Motor neuron (in vitro differentiated cells): ENCODE results near the gene KIF12. TPM values are rescaled to one million over a fixed set of nuclear protein-coding genes. Genes with fewer than 3 reads are reported as not detected.
"Not testable (repeated sequence)": the region's sequence is repeated elsewhere in the genome, so short reads cannot be mapped to it uniquely, and the experiment has no call there.

ENCODE experiments used
- ATAC-seq, 8 experiments: fragments of 200-7000 bp; cut with Tn5 transposase; replicated peaks in 6 of 8; 2 replicates each; pipeline ENCODE4 v1.8.0; 2021; ENCODE audit warnings: mild to moderate bottlenecking in 8 of 8, moderate library complexity in 8 of 8
- H3K27ac ChIP-seq, 2 donors: fragments of 250-450 bp; sonication (Bioruptor Pico); 2 replicates each; pipeline ENCODE4 v1.9.0; 2021; ENCODE audit warnings: antibody characterized with exemption in 2 of 2, mild to moderate bottlenecking in 2 of 2, moderate library complexity in 1 of 2
- H3K4me1 ChIP-seq, 2 donors: fragments of 250-450 bp; sonication (Bioruptor Pico); replicated peaks in 1 of 2; 2 replicates each; pipeline ENCODE4 v1.6.1; 2021; ENCODE audit warnings: antibody characterized with exemption in 2 of 2, mild to moderate bottlenecking in 2 of 2, moderate library complexity in 1 of 2
- H3K4me3 ChIP-seq, 5 donors: fragments of 250-450 bp; sonication (Bioruptor Pico); 2 replicates each; pipeline ENCODE4 v1.9.0; 2021; ENCODE audit warnings: antibody characterized with exemption in 5 of 5, mild to moderate bottlenecking in 5 of 5, moderate library complexity in 4 of 5
- WGBS, 10 experiments: fragments of 450-650 bp; shearing (Covaris generic); methylation state at CpG; one replicate each; pipeline ENCODE4 v1.0.0; 2022; 5-methylcytosine and 5-hydroxymethylcytosine counted together
- in situ Hi-C, 9 experiments: fragments of 400-800 bp; cut with MboI; loops; one replicate each; pipeline ENCODE4 v1.15.0; 2021; ENCODE audit warnings: low sequenced_read_pairs in 9 of 9, low pct_unique_long_range_greater_than_20kb in 2 of 9; ENCODE audit not compliant: unreplicated experiment in 9 of 9
- total RNA-seq, 8 experiments: library from RNA; unstranded; fragments of 300-600 nt; gene quantifications; 2 replicates each; pipeline versions ENCODE4 v1.2.3 to v1.2.4, GENCODE V29; 2022

Gene KIF12
- total RNA-seq, 8 experiments from 2014 or later, result 0.46 to 2.0 (median 0.96) TPM; not detected in 3

DNA sequence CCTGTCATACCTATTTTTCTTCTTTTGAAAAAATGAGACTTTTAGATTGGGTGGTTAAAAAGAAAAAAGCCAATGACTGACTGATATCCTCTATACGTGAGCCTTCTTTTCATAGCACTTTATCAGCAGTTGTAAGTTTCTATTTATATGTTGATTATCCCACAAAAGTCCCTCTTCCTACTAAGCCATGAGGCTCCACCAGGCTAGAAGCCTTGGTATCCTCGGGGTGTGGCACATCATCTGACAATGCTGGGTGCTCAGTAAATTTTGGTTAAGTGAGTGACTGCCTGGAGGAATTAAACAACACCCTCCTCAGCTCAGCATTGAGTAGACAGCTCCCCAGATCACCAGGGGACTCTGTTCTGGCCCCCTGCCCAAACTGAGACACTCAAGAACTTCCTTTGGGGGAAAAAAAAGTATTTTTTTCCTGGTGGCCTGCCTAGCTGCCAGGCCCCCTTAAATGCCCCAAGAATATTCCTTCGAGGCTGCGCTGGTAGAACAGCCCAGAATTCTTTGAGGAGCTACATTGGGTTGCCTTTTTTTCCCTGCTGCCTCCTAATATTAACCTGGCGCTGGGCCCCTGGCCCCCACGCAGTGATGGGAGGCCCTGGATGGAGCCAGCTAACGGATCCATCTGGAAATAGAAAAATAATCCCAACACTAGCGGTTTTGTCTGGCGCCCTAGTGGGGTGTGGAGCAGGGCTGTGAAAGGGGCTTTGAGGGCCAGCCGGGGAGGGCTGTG, 32.9 kb upstream of the KIF12 start:
- in situ Hi-C loops, result loop anchor here in 1 of 9 experiments (25.0 kb wide), 1 partner anchor 95 kb away; no protein-coding TSS in a partner anchor
- WGBS, 10 experiments, result 17 to 83% (median 77%) methylated on average over 1 to 8 of the region's 10 CpGs; no CpG with 5 or more reads in 3 of the 10 experiments

GRCh38 chr9:114130624-114131277, 31.7 kb upstream of the KIF12 start:
- in situ Hi-C loops, result loop anchor here in 1 of 9 experiments (25.0 kb wide), 1 partner anchor 93 kb away; no protein-coding TSS in a partner anchor
- H3K27ac ChIP-seq, result no peak overlapping the region
- WGBS, 10 experiments, result 14 to 100% (median 87%) methylated on average over 1 to 3 of the region's 4 CpGs
- no peak overlapping the region for H3K4me3 ChIP-seq
- no peak for ATAC-seq
- no peaks in the 10 kb centered on the region for H3K4me1 ChIP-seq

More for the DNA sequence above, 32.9 kb upstream of the KIF12 start:
- Histone ChIP-seq H3K4me1 (no peaks in the 10 kb centered on the region), H3K4me3 (no peak overlapping the region), H3K27ac (no peak overlapping the region)
- no peak for ATAC-seq

- in situ Hi-C loops, result loop anchor here in 1 of 9 experiments (25.0 kb wide), 1 partner anchor 93 kb away; no protein-coding TSS in a partner anchor
- H3K27ac ChIP-seq, result no peak overlapping the region
- WGBS, 10 experiments, result 62 to 100% (median 91%) methylated on average over 1 to 5 of the region's 7 CpGs; no CpG with 5 or more reads in 4 of the 10 experiments
- H3K4me3 ChIP-seq, result no peak overlapping the region
- peaks cover 0 to 2% of the 10 kb centered on the region in 2 donors for H3K4me1 ChIP-seq
- ATAC-seq, result no peak
Observed at GRCh38 chr9:114130141-114130540, 31.0 kb upstream of the KIF12 start.

GRCh38 chr9:114128759-114129158, 29.7 kb upstream of the KIF12 start:
- 0 to 100% (median 80%) methylated on average over 1 to 3 of the region's 3 CpGs; no CpG with 5 or more reads in 3 of the 10 experiments for WGBS, 10 experiments
- in situ Hi-C loops, result loop anchor here in 1 of 9 experiments (25.0 kb wide), 1 partner anchor 91 kb away; no protein-coding TSS in a partner anchor
- not testable (repeated sequence) for ATAC-seq, H3K4me1 ChIP-seq, H3K4me3 ChIP-seq, H3K27ac ChIP-seq

GRCh38 chr9:114126247-114127060, 27.4 kb upstream of the KIF12 start:
- 33 to 94% (median 85%) methylated on average over 2 to 6 of the region's 13 CpGs; no CpG with 5 or more reads in 5 of the 10 experiments for WGBS, 10 experiments
- Histone ChIP-seq H3K4me1 (peaks cover 10 to 13% of the 10 kb centered on the region in 2 donors), H3K4me3 (no peak overlapping the region), H3K27ac (no peak overlapping the region)
- in situ Hi-C loops, result loop anchor here in 1 of 9 experiments (25.0 kb wide), 1 partner anchor 89 kb away; no protein-coding TSS in a partner anchor
- no peak for ATAC-seq

- in situ Hi-C loops, result loop anchor here in 1 of 9 experiments (25.0 kb wide), 1 partner anchor 88 kb away; no protein-coding TSS in a partner anchor
- peak in 2 of 8 experiments; percentile 40 to 59 for ATAC-seq
- no peak overlapping the region for H3K27ac ChIP-seq
- peaks cover 16 to 22% of the 10 kb centered on the region in 2 donors for H3K4me1 ChIP-seq
- H3K4me3 ChIP-seq, result no peak overlapping the region
- WGBS, 10 experiments, result 66 to 89% (median 83%) methylated on average over 1 to 5 of the region's 10 CpGs; no CpG with 5 or more reads in 4 of the 10 experiments
Observed at GRCh38 chr9:114125476-114126013, 26.5 kb upstream of the KIF12 start.

DNA sequence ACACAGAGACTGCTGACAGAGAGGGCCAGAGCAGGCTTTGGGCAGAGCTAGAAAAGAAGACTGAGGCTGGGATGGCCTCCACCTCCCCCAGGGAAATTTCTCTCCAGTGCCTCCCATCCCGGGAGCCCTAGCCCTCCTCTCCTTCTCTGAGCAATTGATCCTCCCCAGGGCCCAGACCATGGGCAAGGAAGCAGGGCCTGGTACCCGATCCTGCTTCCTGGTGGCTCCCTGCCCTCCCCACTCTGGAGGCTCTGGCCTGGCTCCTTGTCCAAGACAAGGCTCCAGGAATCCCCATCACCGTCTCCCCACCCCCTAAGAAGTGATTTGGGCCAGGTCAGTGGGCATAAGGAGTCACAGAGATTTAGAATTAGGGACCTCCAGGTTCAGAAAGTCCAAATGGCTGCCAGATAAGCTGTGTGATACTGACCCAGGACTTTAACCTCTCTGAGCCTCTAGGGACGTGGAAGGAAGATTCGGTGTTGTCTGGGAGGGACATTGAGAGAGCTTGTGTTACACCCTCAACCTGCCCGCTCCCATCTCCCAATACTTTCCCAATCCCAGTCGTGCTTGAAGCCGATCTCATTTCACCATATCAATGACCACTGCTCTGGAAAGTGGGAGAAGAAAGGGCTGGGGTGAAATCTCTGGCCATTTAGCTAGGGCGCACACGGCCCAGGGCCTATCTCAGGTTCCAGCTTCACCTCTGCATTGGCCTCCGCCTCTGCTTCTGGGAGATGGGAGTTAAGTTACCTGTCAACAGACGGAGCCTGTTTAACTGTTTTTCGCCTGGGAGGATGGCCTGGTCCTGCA, 25.8 kb upstream of the KIF12 start:
- no peak overlapping the region for H3K4me3 ChIP-seq
- in situ Hi-C loops, result loop anchor here in 4 of 9 experiments (25.0 kb wide), 2 partner anchors 88 to 162 kb away; no protein-coding TSS in a partner anchor
- WGBS, 10 experiments, result 33 to 87% (median 77%) methylated on average over 1 to 8 of the region's 13 CpGs; no CpG with 5 or more reads in 6 of the 10 experiments
- no peak overlapping the region for H3K27ac ChIP-seq
- peaks cover 16 to 29% of the 10 kb centered on the region in 2 donors for H3K4me1 ChIP-seq
- ATAC-seq, result no peak

DNA sequence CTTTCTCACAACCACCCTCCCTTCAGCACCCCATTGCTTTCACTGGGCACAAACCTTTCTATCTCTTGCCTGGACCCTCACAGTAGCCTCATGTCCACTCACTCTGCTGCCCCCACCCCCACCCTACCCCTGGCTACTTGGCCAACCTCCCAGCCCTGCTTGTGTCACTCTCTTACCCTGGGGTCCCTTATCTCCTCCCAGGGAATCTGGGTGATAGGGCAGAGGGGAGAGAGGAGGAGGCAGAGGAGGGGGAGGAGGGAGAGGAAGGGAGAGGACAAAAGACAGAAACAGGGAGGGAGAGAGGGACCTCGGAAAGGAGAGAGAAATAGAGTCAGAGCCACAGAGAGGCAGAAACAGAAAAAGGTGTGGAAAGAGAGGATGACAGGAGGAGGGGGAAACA, 25.0 kb upstream of the KIF12 start:
- Histone ChIP-seq H3K4me1 (peaks cover 16 to 33% of the 10 kb centered on the region in 2 donors), H3K27ac (no peak overlapping the region), H3K4me3 (no peak overlapping the region)
- ATAC-seq, result no peak
- WGBS, 10 experiments, result 40 to 100% (median 67%) methylated on average over 1 of the region's 1 CpG; no CpG with 5 or more reads in 5 of the 10 experiments
- in situ Hi-C loops, result loop anchor here in 4 of 9 experiments (25.0 kb wide), 1 partner anchor 163 kb away; no protein-coding TSS in a partner anchor

- no peak overlapping the region for H3K27ac ChIP-seq
- in situ Hi-C loops, result loop anchor here in 4 of 9 experiments (25.0 kb wide), 1 partner anchor 164 kb away; no protein-coding TSS in a partner anchor
- no peak overlapping the region for H3K4me3 ChIP-seq
- 53 to 100% (median 80%) methylated on average over 1 to 3 of the region's 9 CpGs; no CpG with 5 or more reads in 4 of the 10 experiments for WGBS, 10 experiments
- ATAC-seq, result no peak
- peaks cover 16 to 41% of the 10 kb centered on the region in 2 donors for H3K4me1 ChIP-seq
Observed at GRCh38 chr9:114123031-114123977, 24.2 kb upstream of the KIF12 start.

- H3K4me1 ChIP-seq, result peaks cover 16 to 48% of the 10 kb centered on the region in 2 donors
- no peak overlapping the region for H3K27ac ChIP-seq
- WGBS, 10 experiments, result 20 to 100% (median 75%) methylated on average over 1 to 2 of the region's 9 CpGs; no CpG with 5 or more reads in 4 of the 10 experiments
- H3K4me3 ChIP-seq, result no peak overlapping the region
- in situ Hi-C loops, result loop anchor here in 4 of 9 experiments (25.0 kb wide), 1 partner anchor 165 kb away; no protein-coding TSS in a partner anchor
- ATAC-seq, result no peak
Observed at GRCh38 chr9:114122136-114123027, 23.3 kb upstream of the KIF12 start.
